Measurements from ENCODE around the gene MVD.

GRCh38 chr16:88680554-88681083 lies 17.7 kb upstream of the MVD start:
- TF ChIP-seq CTCF (IDR thresholded peaks at IDR 0.05), result no peak
- TF ChIP-seq POLR2A (IDR thresholded peaks at IDR 0.05), result no peak
